ENCODE measurements around the gene CUL3. TPM values are rescaled to one million over a fixed set of nuclear protein-coding genes. Genes with fewer than 3 reads are reported as not detected.

The CUL3 gene
- total RNA-seq, 1 experiment from 2014 or later, result 95.7 TPM

- TF ChIP-seq, protein P1, sequence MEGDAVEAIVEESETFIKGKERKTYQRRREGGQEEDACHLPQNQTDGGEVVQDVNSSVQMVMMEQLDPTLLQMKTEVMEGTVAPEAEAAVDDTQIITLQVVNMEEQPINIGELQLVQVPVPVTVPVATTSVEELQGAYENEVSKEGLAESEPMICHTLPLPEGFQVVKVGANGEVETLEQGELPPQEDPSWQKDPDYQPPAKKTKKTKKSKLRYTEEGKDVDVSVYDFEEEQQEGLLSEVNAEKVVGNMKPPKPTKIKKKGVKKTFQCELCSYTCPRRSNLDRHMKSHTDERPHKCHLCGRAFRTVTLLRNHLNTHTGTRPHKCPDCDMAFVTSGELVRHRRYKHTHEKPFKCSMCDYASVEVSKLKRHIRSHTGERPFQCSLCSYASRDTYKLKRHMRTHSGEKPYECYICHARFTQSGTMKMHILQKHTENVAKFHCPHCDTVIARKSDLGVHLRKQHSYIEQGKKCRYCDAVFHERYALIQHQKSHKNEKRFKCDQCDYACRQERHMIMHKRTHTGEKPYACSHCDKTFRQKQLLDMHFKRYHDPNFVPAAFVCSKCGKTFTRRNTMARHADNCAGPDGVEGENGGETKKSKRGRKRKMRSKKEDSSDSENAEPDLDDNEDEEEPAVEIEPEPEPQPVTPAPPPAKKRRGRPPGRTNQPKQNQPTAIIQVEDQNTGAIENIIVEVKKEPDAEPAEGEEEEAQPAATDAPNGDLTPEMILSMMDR (IDR thresholded peaks at IDR 0.05 in 2 of 3, conservative IDR thresholded peaks at IDR 0.05 in 1 of 3; ENCODE audit: borderline replicate concordance in 1 of 3, insufficient read depth in 1 of 3, low read depth in 2 of 3, low read length in 2 of 3), result no peak
- no peak for TF ChIP-seq EZH2phosphoT487 (IDR thresholded peaks at IDR 0.05; ENCODE audit: borderline replicate concordance)
- TF ChIP-seq ZFX (IDR thresholded peaks at IDR 0.05), result no peak
- no peak for TF ChIP-seq POLR2A (IDR thresholded peaks at IDR 0.05; ENCODE audit: borderline replicate concordance, extremely low read depth, insufficient read depth, insufficient read length)
- no peak for TF ChIP-seq ATF3 (IDR thresholded peaks at IDR 0.05)
- no peak for TF ChIP-seq FOSL1 (IDR thresholded peaks at IDR 0.05; ENCODE audit: low read depth)
- no peak for TF ChIP-seq YY1 (IDR thresholded peaks at IDR 0.05; ENCODE audit: extremely low read depth, insufficient replicate concordance, low read depth, low read length)
- no peak for TF ChIP-seq EGR1 (IDR thresholded peaks at IDR 0.05; ENCODE audit: low read depth)
- no peak for TF ChIP-seq JUND (IDR thresholded peaks at IDR 0.05)
These were observed 118.8 kb downstream of the CUL3 start (continued) for GRCh38 chr2:224466304-224466895.

- Histone ChIP-seq H3K4me3 (replicated peaks in 1 of 2; ENCODE audit: low read depth in 1 of 2, low read length in 2 of 2) (no peak overlapping the region), H3K4me1 (ENCODE audit: control insufficient read depth in 1 of 2, insufficient read depth in 2 of 2, low read length in 2 of 2) (no peaks in the 10 kb centered on the region), H3K36me3 (ENCODE audit: control insufficient read depth in 1 of 2, insufficient read depth in 2 of 2, low read length in 2 of 2) (no peaks in the 10 kb centered on the region), H3K27ac (ENCODE audit: low read depth, low read length) (no peak overlapping the region), H3K9ac (ENCODE audit: low read length) (no peak overlapping the region), H4K20me1 (ENCODE audit: insufficient read depth) (no peaks in the 10 kb centered on the region), H3K9me2 (ENCODE audit: insufficient read depth) (no peaks in the 10 kb centered on the region), H3K9me3 (ENCODE audit: control insufficient read depth in 1 of 2, insufficient read depth in 1 of 2, low read depth in 1 of 2, low read length in 2 of 2) (no peaks in the 10 kb centered on the region), H3K79me2 (ENCODE audit: insufficient read depth, low read length) (no peaks in the 10 kb centered on the region), H3K4me2 (ENCODE audit: low read length) (no peak overlapping the region), H3K27me3 (ENCODE audit: insufficient read depth, low read length) (no peaks in the 10 kb centered on the region), H2AFZ (ENCODE audit: low read depth, low read length, poor library complexity, severe bottlenecking) (no peak overlapping the region)
- ChIA-PET RAD21 (ENCODE audit: low non-redundant PET in 1 of 2, low total read pairs in 2 of 2, uncharacterized antibody in 2 of 2, unreplicated experiment in 2 of 2) (no interaction called here), POLR2A (no interaction called here), CTCF (no interaction called here)
- DNase-seq (ENCODE audit: low read depth, low spot score) (no peak), ATAC-seq (no peak)
- BruUV-seq (replicated peaks), result no TSS peak
- intact Hi-C loops (cut with micrococcal nuclease), result no loop called here
- TF ChIP-seq, protein P2, sequence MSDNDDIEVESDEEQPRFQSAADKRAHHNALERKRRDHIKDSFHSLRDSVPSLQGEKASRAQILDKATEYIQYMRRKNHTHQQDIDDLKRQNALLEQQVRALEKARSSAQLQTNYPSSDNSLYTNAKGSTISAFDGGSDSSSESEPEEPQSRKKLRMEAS (IDR thresholded peaks at IDR 0.05), result no peak
- TF ChIP-seq ZNF274 (IDR thresholded peaks at IDR 0.05; ENCODE audit: low read depth, low read length) (no peak), EZH2phosphoT487 (IDR thresholded peaks at IDR 0.05; ENCODE audit: borderline replicate concordance) (no peak), SRF (IDR thresholded peaks at IDR 0.05; ENCODE audit: low read depth) (no peak), ATF3 (IDR thresholded peaks at IDR 0.05) (no peak), ELF1 (IDR thresholded peaks at IDR 0.05; ENCODE audit: borderline replicate concordance, low read depth) (no peak), POLR2AphosphoS5 (IDR thresholded peaks at IDR 0.05; ENCODE audit: low read depth, low read length) (no peak), RAD21 (IDR thresholded peaks at IDR 0.05; ENCODE audit: low read depth) (no peak), JUND (IDR thresholded peaks at IDR 0.05) (no peak), CBX3 (IDR thresholded peaks at IDR 0.05; ENCODE audit: low read depth) (no peak), CEBPB (IDR thresholded peaks at IDR 0.05; ENCODE audit: low read depth) (no peak), SP1 (IDR thresholded peaks at IDR 0.05; ENCODE audit: low read depth) (no peak), TCF7L2 (IDR thresholded peaks at IDR 0.05; ENCODE audit: borderline replicate concordance, extremely low read depth, insufficient read depth, insufficient read length) (no peak), SIN3A (IDR thresholded peaks at IDR 0.05; ENCODE audit: low read depth) (no peak), EGR1 (IDR thresholded peaks at IDR 0.05; ENCODE audit: low read depth) (no peak), EZH2 (IDR thresholded peaks at IDR 0.05) (no peak), POLR2A (IDR thresholded peaks at IDR 0.05; ENCODE audit: borderline replicate concordance, extremely low read depth, insufficient read depth, insufficient read length) (no peak), ZFX (IDR thresholded peaks at IDR 0.05) (no peak)
- TF ChIP-seq, protein P1 (IDR thresholded peaks at IDR 0.05 in 2 of 3, conservative IDR thresholded peaks at IDR 0.05 in 1 of 3; ENCODE audit: borderline replicate concordance in 1 of 3, insufficient read depth in 1 of 3, low read depth in 2 of 3, low read length in 2 of 3), result no peak
These were observed 123.8 kb downstream of the CUL3 start for GRCh38 chr2:224461391-224461790.
